GM19023 (cell line): ENCODE measurements around the gene KCNJ3.

Experiments used
- ATAC-seq: cut with Tn5 transposase; IDR thresholded peaks from one replicate; pipeline ENCODE4 v1.9.1; 2021; ENCODE audit warnings: mild to moderate bottlenecking, moderate library complexity; ENCODE audit not compliant: unreplicated experiment

Gene KCNJ3, protein sequence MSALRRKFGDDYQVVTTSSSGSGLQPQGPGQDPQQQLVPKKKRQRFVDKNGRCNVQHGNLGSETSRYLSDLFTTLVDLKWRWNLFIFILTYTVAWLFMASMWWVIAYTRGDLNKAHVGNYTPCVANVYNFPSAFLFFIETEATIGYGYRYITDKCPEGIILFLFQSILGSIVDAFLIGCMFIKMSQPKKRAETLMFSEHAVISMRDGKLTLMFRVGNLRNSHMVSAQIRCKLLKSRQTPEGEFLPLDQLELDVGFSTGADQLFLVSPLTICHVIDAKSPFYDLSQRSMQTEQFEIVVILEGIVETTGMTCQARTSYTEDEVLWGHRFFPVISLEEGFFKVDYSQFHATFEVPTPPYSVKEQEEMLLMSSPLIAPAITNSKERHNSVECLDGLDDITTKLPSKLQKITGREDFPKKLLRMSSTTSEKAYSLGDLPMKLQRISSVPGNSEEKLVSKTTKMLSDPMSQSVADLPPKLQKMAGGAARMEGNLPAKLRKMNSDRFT

GRCh38 chr2:154698296-154698720, at the start of gene KCNJ3:
Gene KCNJ3 (plus strand): TSS chr2:154698695. CDS start chr2:154698776, 81 bp downstream.
- ATAC-seq: no peak

DNA sequence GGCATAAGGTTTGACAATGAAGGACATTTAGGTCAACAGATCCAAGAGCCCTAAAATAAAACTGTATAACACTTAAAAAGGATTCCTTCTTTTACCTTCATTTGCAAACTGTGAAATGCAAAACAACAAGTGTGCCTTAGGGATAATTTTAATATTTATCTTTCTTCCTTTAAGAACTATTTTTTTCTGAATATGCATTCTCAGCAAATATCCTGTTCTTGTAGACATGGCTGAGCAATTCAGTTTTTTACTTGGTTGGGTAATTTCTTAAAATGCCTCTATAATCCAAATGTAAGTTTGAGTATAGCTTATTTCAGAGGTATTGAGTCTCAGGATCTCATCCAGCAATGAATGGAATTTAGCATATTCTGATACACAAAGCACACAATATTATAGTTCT, 43.0 kb upstream of the KCNJ3 start:
- no peak for ATAC-seq

- no peak for ATAC-seq
Observed at GRCh38 chr2:154658854-154659253, 39.6 kb upstream of the KCNJ3 start.

- ATAC-seq: no peak
Observed at GRCh38 chr2:154664248-154664647, 34.2 kb upstream of the KCNJ3 start.

- no peak for ATAC-seq
Observed at GRCh38 chr2:154670083-154670482, 28.4 kb upstream of the KCNJ3 start.

GRCh38 chr2:154673694-154674093, 24.8 kb upstream of the KCNJ3 start:
- ATAC-seq: no peak

GRCh38 chr2:154677401-154677800, 21.1 kb upstream of the KCNJ3 start:
- no peak for ATAC-seq

- no peak for ATAC-seq
Observed at GRCh38 chr2:154681741-154682140, 16.8 kb upstream of the KCNJ3 start.

DNA sequence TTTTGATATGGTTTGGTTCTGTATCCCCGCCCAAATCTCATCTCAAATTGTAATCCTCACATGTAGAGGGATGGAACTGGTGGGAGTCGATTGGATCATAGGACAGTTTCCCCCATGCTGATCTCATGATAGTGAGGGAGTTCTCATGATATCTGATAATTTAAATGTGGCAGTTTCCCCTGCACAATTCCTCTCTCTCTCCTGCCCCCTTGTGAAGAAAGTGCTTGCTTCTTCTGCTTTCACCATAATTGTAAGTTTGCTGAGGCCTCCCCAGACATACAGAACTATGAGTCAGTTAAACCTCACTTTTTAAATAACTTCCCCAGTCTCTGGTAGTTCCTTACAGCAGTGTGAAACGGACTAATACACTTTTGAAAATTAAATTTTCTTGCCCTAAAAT, 12.3 kb upstream of the KCNJ3 start:
- no peak for ATAC-seq

GRCh38 chr2:154688373-154688772, 10.1 kb upstream of the KCNJ3 start:
- no peak for ATAC-seq

DNA sequence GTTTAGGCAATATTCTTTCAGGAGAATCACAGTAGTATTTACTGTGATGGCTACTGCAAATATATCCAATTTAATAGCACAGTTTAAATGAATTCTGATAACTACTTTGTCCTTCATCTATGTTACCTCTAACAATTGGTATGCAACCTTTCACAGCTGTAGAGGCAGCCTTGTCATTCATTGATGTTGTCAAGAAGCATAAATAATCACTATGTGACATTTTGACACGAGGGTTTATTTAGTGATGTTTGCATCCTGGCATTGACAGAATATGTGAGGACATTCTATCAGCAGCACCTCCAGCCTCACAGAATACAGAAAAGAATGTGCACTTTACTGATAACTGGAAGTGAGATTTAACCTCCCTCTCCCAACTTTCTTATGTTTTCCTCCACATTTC, 9.3 kb upstream of the KCNJ3 start:
- no peak for ATAC-seq

DNA sequence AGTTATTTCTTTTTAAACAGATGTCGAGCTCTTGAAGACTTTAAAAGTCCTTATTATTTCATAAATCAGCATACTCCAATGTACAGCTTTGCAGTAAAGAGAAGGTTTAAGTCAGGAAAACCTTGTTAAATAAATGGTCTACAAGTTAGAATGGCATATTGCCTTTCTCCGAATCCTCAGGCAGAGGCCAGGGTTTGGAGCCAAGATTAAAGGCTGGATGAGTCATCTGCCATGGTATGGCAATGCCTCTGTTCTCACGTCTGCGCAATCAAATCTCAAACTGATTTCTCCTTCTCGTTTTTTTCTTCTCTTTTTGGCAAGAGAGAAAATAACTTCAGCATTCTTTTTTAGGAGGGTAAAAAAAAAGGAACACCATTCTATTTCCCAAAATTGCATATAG, 5.6 kb upstream of the KCNJ3 start:
- ATAC-seq: no peak

DNA sequence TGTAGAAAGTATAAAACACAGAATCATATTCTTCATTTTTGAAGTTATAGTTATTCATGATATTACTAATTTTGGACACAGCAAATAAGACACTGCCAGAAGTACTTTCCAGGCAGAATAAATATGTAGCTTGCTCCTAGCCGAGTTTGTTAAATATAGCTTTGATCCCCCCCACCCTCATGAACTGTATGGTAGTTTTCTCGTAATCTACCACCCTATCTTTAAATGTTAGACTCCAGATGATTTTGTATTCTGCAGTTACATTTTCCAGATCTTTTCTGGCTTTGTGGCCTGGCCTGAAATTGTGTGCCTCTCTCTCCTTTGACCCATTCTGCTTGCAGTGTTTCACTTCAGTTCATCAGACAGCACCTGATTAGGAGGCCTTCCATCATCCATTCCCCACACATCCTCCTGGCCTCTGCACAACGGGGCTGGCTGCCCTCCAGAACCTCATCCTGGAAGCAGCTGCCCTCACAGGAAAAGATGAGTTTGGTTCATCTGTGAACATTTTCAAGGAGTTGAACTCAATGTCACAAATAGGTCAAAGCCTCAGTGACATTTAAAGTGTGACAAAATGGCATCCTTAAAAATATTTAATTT, 4.7 kb upstream of the KCNJ3 start:
- no peak for ATAC-seq

DNA sequence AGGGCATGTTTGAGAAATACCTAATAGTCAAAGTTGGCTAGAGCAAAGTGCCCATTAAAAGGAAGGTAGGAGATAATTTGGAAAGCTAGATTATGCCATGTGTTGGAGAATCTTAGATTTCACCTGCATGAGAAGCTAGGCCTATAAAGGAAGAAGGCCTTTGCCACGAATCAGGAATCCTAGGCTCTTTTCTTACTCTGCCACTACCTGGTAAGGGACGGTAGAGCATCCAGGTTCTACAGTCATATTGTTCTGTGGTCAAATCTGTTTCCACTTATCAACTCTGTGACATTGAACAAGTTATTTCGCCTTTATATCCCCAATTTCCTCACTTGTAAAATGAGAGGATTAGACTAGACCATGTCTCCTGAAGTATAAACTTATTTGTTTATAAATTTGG, 3.6 kb upstream of the KCNJ3 start:
- ATAC-seq: no peak

- no peak for ATAC-seq
Observed at GRCh38 chr2:154696369-154696768, 2.1 kb upstream of the KCNJ3 start.

GRCh38 chr2:154696810-154697417, 1.6 kb upstream of the KCNJ3 start:
- ATAC-seq: no peak

DNA sequence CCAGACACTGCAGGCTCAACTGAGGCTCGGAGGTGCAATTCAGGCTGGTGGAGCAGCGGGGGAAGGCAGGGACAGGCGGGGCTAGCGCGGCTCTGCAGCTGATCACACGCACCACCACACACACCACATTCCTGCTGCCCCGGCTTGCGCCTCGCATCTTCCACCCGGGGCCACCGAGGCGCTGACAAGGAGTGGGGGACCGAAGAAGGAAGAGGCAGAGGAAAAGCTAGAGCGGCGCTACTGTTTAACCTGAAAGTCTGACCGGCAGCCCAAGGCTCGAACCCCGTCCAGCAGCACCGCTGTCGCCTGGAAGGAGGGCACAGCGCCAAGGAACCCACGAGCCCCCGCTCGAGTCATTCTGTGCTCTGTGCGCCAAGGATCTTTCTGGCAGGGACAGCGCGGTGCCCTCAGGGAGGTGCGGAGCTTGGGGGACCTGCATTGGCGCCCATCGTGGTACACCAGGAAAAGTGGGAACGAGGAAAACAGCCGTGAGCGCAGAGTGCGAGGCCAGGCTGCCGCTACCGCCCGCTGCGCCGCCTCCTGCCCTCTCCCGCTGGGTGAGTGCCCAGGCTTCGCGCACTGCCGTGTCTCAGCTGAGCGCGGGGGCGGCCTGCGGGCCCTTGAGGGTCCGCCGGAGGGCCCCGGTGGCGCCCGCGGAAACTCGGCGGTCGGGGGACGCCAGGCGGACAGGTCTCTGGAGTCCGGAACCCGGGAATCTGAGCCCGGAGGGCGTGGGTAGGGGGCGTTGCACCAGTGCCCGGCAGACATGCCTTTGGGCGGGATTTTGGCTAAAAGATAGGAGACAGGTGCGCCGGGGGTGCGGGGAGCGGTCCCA, 860 bp upstream of the KCNJ3 start:
- no peak for ATAC-seq

- ATAC-seq: no peak
Observed at GRCh38 chr2:154698721-154699574, 453 bp downstream of the KCNJ3 start.

GRCh38 chr2:154699575-154699930, 1.1 kb downstream of the KCNJ3 start:
- ATAC-seq: no peak

DNA sequence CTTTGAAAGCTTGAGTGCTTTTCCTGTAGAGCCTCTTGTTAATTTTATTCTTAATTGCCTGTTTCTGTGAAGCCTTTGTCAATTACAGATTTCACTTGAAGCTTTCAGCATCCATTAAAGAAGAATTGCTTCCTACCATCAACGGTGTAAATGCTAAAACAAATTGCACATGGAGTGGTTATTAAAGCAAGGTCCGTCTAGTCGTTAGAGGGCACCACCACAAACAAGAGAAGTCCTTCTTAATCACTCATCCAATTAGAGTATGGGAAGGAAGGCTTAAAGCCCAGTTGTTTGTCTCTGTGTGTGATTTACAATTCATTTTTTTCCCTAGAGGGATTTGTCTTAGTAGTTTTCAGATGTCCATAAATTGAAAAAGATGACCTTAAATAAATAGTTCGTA, 1.6 kb downstream of the KCNJ3 start:
- ATAC-seq: no peak
